Esophagus muscularis mucosa (tissue), 3 donors: ENCODE data around the gene DYNLL2.

Experiments used
- CTCF ChIP-seq, 3 experiments: fragments of 200-600 bp in 2 of 3; fragments of 450-650 bp in 1 of 3; sonication (generic) in 2 of 3; IDR thresholded peaks; one replicate each; pipeline ENCODE4 v1.5.1; 2017 to 2019; ENCODE audit warnings: antibody characterized with exemption in 3 of 3, mild to moderate bottlenecking in 2 of 3, moderate library complexity in 1 of 3
- POLR2AphosphoS5 ChIP-seq, 2 donors: sonication (generic); formaldehyde crosslinking; IDR thresholded peaks; one replicate each; pipeline ENCODE4 v1.6.1; 2017; ENCODE audit warnings: antibody characterized with exemption in 2 of 2

- no peak for TF ChIP-seq CTCF (IDR thresholded peaks at IDR 0.05)
- TF ChIP-seq POLR2AphosphoS5 (IDR thresholded peaks at IDR 0.05), result no peak
These were observed 28.5 kb downstream of the DYNLL2 start for GRCh38 chr17:58111676-58112075.
